Ishikawa (cell line): ENCODE data around the gene TNFRSF25.
A peak's percentile ranks its signal among the peaks of the same experiment; 100 is the strongest.

Experiments used
- CEBPB ChIP-seq: IDR thresholded peaks from 2 replicates; pipeline ENCODE4 v1.6.1; 2012
- CREB1 ChIP-seq: IDR thresholded peaks from 2 replicates; pipeline ENCODE4 v1.6.1; 2012; ENCODE audit warnings: low read depth
- EGR1 ChIP-seq: IDR thresholded peaks from 2 replicates; pipeline ENCODE4 v1.6.1; 2012
- EP300 ChIP-seq: IDR thresholded peaks from 2 replicates; pipeline ENCODE4 v1.6.1; 2012; ENCODE audit warnings: borderline replicate concordance
- FOXM1 ChIP-seq: IDR thresholded peaks from 2 replicates; pipeline ENCODE4 v1.6.1; 2012; ENCODE audit warnings: low read depth, borderline replicate concordance
- NFIC ChIP-seq: IDR thresholded peaks from 2 replicates; pipeline ENCODE4 v1.6.1; 2012
- RAD21 ChIP-seq: IDR thresholded peaks from 2 replicates; pipeline ENCODE4 v1.6.1; 2012; ENCODE audit warnings: low read depth
- TAF1 ChIP-seq: IDR thresholded peaks from 2 replicates; pipeline ENCODE4 v1.6.1; 2012; ENCODE audit warnings: low read depth, mild to moderate bottlenecking
- TCF12 ChIP-seq: IDR thresholded peaks from 2 replicates; pipeline ENCODE4 v1.6.1; 2012; ENCODE audit warnings: low read depth
- TEAD4 ChIP-seq: IDR thresholded peaks from 2 replicates; pipeline ENCODE4 v1.6.1; 2012
- YY1 ChIP-seq: IDR thresholded peaks from 2 replicates; pipeline ENCODE4 v1.6.1; 2012; ENCODE audit warnings: low read depth
- ZBTB7A ChIP-seq: IDR thresholded peaks from 2 replicates; pipeline ENCODE4 v1.6.1; 2012; ENCODE audit warnings: low read depth
- TF ChIP-seq, protein P1 (sequence below): IDR thresholded peaks from 2 replicates; pipeline ENCODE4 v1.6.1; 2012
- TF ChIP-seq, protein P2 (sequence below): IDR thresholded peaks from 2 replicates; pipeline ENCODE4 v1.6.1; 2012; ENCODE audit warnings: low read depth, mild to moderate bottlenecking
- TF ChIP-seq, protein P3 (sequence below): IDR thresholded peaks from 2 replicates; pipeline ENCODE4 v1.6.1; 2012

Gene TNFRSF25

DNA sequence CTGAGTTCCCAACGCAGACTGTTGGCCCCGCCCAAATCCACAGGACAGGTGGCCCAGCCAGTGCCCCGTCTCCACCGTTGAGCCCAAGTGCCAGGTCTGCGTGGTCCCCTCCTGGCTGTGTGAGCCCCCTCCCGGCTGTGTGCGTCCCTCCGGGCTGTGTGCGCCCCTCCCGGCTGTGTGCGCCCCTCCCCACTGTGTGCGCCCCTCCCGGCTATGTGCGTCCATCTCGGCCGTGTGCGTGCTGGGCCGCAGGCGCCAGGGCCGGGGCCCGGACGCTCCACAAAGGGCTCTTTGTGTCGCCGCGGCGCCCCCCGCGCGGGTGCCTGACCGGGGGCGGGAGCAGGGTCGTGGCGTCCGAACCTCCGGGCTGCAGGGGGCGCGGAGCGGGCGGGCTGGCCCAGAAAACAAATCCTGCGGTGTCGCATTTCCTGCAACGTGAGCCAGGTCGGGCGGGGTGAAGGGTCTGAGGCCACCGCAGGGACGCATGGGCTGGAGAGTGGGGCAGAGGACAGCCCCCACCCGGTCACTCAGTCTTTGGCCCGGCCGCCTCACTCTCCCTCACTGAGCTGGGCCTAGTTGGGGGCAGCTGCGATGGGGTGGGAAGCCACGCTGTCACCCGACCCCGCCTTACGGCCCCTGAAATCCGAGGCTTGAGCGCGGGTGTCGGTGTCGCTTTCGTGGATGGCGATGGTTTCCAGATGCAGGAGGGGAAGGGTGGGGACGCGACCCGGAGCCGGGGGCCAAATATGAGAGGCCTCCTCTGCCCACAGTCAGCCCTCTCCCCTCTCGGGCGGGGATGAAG lies 18.8 kb downstream of the TNFRSF25 start:
- TF ChIP-seq RAD21 (no peak), EGR1 (0 out of 2 replicates have a peak, but pooled peaks have one; percentile 52), NFIC (peak; percentile 57; the same call in 1 of the 2 replicates), EP300 (peak; percentile 67), CEBPB (no peak), CREB1 (no peak; the same call in 1 of the 2 replicates), TCF12 (no peak; the same call in 1 of the 2 replicates), TEAD4 (no peak), FOXM1 (no peak), YY1 (no peak), TAF1 (peak; percentile 30; the same call in 1 of the 2 replicates), ZBTB7A (peak; percentile 98)
- TF ChIP-seq, protein P1, sequence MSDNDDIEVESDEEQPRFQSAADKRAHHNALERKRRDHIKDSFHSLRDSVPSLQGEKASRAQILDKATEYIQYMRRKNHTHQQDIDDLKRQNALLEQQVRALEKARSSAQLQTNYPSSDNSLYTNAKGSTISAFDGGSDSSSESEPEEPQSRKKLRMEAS = peak; percentile 17; the same call in 1 of the 2 replicates
- TF ChIP-seq, protein P2, sequence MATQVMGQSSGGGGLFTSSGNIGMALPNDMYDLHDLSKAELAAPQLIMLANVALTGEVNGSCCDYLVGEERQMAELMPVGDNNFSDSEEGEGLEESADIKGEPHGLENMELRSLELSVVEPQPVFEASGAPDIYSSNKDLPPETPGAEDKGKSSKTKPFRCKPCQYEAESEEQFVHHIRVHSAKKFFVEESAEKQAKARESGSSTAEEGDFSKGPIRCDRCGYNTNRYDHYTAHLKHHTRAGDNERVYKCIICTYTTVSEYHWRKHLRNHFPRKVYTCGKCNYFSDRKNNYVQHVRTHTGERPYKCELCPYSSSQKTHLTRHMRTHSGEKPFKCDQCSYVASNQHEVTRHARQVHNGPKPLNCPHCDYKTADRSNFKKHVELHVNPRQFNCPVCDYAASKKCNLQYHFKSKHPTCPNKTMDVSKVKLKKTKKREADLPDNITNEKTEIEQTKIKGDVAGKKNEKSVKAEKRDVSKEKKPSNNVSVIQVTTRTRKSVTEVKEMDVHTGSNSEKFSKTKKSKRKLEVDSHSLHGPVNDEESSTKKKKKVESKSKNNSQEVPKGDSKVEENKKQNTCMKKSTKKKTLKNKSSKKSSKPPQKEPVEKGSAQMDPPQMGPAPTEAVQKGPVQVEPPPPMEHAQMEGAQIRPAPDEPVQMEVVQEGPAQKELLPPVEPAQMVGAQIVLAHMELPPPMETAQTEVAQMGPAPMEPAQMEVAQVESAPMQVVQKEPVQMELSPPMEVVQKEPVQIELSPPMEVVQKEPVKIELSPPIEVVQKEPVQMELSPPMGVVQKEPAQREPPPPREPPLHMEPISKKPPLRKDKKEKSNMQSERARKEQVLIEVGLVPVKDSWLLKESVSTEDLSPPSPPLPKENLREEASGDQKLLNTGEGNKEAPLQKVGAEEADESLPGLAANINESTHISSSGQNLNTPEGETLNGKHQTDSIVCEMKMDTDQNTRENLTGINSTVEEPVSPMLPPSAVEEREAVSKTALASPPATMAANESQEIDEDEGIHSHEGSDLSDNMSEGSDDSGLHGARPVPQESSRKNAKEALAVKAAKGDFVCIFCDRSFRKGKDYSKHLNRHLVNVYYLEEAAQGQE = no peak
- TF ChIP-seq, protein P3, sequence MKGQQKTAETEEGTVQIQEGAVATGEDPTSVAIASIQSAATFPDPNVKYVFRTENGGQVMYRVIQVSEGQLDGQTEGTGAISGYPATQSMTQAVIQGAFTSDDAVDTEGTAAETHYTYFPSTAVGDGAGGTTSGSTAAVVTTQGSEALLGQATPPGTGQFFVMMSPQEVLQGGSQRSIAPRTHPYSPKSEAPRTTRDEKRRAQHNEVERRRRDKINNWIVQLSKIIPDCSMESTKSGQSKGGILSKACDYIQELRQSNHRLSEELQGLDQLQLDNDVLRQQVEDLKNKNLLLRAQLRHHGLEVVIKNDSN = no peak

DNA sequence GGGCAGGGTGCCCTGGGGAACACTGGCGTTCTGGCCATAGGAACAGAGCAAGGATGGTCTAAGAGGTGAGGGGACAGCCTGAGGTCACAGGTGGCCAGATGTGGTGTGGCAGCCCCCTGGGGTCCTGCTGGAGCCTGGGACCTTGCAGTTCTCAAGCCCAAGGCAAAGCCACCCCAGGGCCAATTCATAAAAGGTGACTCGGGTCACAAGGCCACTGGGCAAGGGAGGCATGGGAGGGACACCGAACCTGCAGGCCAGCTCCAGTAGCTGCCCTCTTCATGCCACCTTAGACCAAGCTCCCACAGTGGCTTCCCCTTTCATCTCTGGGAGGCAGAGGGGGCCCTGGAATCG lies 19.3 kb downstream of the TNFRSF25 start:
- TF ChIP-seq, protein P1 = no peak; the same call in 1 of the 2 replicates
- no peak for TF ChIP-seq TEAD4

DNA sequence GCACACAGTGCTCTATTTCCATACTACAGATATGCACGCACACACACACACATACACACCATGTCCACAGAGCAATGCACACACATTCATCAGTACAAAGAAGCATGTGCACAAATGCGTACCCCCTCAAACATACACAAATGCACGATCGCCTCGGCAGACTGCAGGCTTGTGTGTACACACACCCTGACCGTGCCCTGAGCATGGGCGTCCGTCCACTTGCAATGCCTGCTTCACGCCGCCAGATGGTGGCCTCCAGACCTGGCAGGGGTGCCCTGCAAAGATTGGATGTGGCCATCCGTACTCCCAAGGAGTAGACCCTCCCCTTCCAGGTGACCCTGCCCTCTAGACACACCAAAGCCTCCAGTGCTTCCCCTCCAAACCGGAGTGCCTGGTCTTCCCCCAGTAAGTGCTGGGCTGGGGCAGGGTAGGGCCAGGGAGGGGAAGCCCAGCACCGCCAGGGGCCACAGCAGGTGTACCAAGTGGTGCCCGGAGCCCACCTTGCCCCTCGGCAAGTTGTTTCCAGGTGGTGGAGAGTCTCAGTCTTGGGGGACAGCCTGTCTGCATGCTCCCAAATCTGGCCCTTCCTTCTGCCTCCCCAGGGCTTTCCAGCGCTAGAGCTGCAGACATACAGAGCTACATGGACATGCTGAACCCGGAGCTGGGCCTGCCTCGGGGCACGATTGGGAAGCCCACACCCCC lies 20.8 kb downstream of the TNFRSF25 start:
- TF ChIP-seq RAD21 (peak; percentile 32; the same call in 1 of the 2 replicates), CREB1 (no peak)

DNA sequence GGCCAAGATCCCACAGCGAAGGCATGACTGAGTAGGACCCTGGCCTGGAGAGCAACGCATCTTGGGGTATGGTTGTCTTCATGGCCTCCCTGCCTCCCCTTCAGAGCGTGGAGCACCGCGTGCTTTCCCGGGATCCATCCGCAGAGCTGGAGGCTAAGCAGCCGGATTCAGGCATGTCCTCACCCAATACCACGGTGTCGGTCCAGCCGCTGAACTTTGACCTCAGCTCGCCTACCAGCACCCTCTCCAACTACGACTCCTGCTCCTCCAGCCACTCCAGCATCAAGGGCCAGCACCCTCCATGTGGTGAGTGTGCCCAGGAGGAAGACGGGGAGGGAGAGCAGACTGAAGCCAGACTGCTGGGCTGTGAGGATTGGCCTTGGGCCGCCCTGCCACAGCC lies 21.6 kb downstream of the TNFRSF25 start:
- TF ChIP-seq CEBPB (no peak), CREB1 (no peak), TAF1 (no peak), NFIC (no peak), EGR1 (no peak), FOXM1 (no peak)
- TF ChIP-seq, protein P2 = no peak

DNA sequence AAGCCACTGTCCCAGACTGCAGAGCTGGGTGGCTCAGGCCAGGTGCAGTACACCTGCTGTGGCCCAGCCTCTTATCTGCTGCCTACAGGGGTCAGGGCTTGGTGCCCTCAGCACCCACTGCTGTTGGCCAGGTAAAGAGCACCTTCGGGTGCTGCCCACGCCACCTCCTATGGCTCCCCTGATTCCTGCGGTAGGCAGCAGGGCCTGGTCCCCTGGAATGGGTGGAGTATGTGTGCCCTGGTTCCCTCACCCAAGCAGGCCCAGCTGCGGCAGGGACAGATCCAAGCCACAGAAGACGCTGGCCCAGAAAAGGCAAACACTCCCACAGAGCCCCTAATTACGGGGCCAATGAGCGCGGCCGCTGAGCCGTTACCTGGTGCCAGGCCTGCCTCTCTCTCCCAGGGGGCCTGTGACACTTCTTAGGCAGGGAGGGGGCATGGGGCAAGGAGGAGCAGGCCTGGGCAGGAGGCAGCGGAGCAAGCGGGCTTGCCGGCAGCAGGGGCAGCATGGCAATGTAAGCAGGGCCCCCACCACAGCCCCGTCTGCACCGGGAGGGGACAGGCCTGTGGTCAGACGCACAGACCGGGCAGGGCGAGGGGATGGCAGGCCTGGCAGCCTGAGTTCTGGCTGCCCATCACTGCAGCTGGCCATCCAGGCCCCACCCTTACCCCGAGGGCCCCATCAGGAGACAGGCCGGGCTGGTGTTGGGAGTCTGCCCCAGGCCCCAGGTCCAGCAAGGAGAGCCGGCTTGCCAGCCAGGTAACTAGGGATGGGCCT lies 22.4 kb downstream of the TNFRSF25 start:
- TF ChIP-seq ZBTB7A (peak; percentile 67; the same call in 1 of the 2 replicates), EP300 (no peak; the same call in 1 of the 2 replicates), TCF12 (0 out of 2 replicates have a peak, but pooled peaks have one; percentile 10)

DNA sequence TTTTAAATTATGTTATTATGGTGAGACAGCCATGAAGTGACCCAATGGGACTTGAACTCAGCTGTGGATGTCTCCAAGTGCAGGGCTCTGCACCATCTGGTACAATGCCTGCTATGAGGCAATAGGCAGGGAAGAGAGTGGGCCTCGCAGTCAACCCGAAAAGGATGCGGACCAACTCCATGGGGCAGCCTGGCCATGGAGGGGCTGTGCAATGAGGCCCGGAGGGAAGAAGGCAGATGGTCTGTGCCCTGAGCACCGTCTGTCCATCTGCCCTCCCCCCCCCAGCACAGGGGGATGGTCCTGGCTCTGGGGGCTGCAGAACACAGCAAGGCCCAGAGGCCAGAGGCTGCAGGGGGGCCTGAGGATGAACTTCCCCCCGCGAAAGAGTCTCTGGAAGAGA lies 24.4 kb downstream of the TNFRSF25 start:
- TF ChIP-seq EGR1 (no peak), EP300 (no peak), CREB1 (no peak), TAF1 (no peak), TEAD4 (no peak), RAD21 (no peak), TCF12 (no peak), NFIC (no peak), CEBPB (no peak), FOXM1 (no peak), ZBTB7A (no peak)
- TF ChIP-seq, protein P3 = no peak
